WTC11 (cell line): ENCODE results near the gene LHX3. TPM values are rescaled to one million over a fixed set of nuclear protein-coding genes. Genes with fewer than 3 reads are reported as not detected.

Source experiments
- ATAC-seq: fragments of 200-7000 bp; cut with Tn5 transposase; 2 replicates; pipeline ENCODE4 v1.10.0; 2021; ENCODE audit warnings: mild to moderate bottlenecking, moderate library complexity
- CTCF ChIA-PET: fragments of 300-600 bp; sonication (Branson Sonifier 250); formaldehyde crosslinking; loops from one replicate; lab custom pipeline; 2021; ENCODE audit warnings: antibody characterized with exemption; lab: Charles Lee
- POLR2A ChIA-PET: fragments of 350-600 bp; sonication (Branson Sonifier 250); formaldehyde crosslinking; loops from one replicate; lab custom pipeline; 2021; ENCODE audit warnings: antibody characterized with exemption; lab: Charles Lee
- DNase-seq: peaks from one replicate; pipeline ENCODE4 v3.0.0; 2021; ENCODE audit warnings: low spot score
- H3K27ac Mint-ChIP-seq: 2 replicates; pipeline ENCODE4 v1.8.0; 2021; ENCODE audit warnings: mixed read lengths
- H3K27me3 Mint-ChIP-seq: 2 replicates; pipeline ENCODE4 v1.8.0; 2021; ENCODE audit warnings: low read depth, mild to moderate bottlenecking, moderate library complexity, mixed read lengths
- H3K36me3 Mint-ChIP-seq: 2 replicates; pipeline ENCODE4 v1.8.0; 2021; ENCODE audit warnings: mixed read lengths
- H3K4me1 Mint-ChIP-seq: 2 replicates; pipeline ENCODE4 v1.8.0; 2022; ENCODE audit warnings: mixed read lengths
- H3K4me3 Mint-ChIP-seq: 2 replicates; pipeline ENCODE4 v1.8.0; 2021; ENCODE audit warnings: mild to moderate bottlenecking, moderate library complexity, mixed read lengths
- H3K9me3 Mint-ChIP-seq: 2 replicates; pipeline ENCODE4 v1.8.0; 2021; ENCODE audit warnings: mixed read lengths
- AR ChIP-seq: fragments of 250-450 bp; sonication (Bioruptor Pico); IDR thresholded peaks from 2 replicates; pipeline ENCODE4 v1.9.0; 2021; ENCODE audit warnings: mild to moderate bottlenecking
- ATF1 ChIP-seq: sonication (generic); formaldehyde crosslinking; IDR thresholded peaks from 2 replicates; pipeline ENCODE4 v1.8.1; 2023; ENCODE audit warnings: mild to moderate bottlenecking, moderate library complexity, missing genetic modification reagents
- CDX4 ChIP-seq: fragments of 250-450 bp; sonication (Bioruptor Pico); IDR thresholded peaks from 2 replicates; pipeline ENCODE4 v1.9.0; 2021; ENCODE audit warnings: moderate library complexity, mild to moderate bottlenecking, inconsistent platforms, borderline replicate concordance
- ELF4 ChIP-seq: sonication (generic); formaldehyde crosslinking; IDR thresholded peaks from 2 replicates; pipeline ENCODE4 v1.8.1; 2022; ENCODE audit warnings: low read depth, mild to moderate bottlenecking, moderate library complexity, missing genetic modification reagents
- ETV6 ChIP-seq: sonication (generic); formaldehyde crosslinking; IDR thresholded peaks from 2 replicates; pipeline ENCODE4 v1.8.1; 2022; ENCODE audit warnings: mild to moderate bottlenecking, missing genetic modification reagents
- FOXJ3 ChIP-seq: sonication (generic); formaldehyde crosslinking; IDR thresholded peaks from 2 replicates; pipeline ENCODE4 v1.9.0; 2021; ENCODE audit warnings: missing genetic modification reagents, mild to moderate bottlenecking, borderline replicate concordance
- FOXP1 ChIP-seq: sonication (generic); formaldehyde crosslinking; IDR thresholded peaks from 2 replicates; pipeline ENCODE4 v1.8.0; 2022; ENCODE audit warnings: missing genetic modification reagents, mild to moderate bottlenecking, moderate library complexity, borderline replicate concordance
- GTF2I ChIP-seq: fragments of 250-450 bp; sonication (Bioruptor Pico); conservative IDR thresholded peaks from 2 replicates; pipeline ENCODE4 v1.4.0; 2021; ENCODE audit warnings: mild to moderate bottlenecking
- IRF2 ChIP-seq: sonication (generic); formaldehyde crosslinking; IDR thresholded peaks from 2 replicates; pipeline ENCODE4 v1.8.0; 2022; ENCODE audit warnings: low read depth, missing genetic modification reagents, borderline replicate concordance
- JAZF1 ChIP-seq: fragments of 250-450 bp; sonication (Bioruptor Pico); IDR thresholded peaks from 2 replicates; pipeline ENCODE4 v1.9.0; 2021; ENCODE audit warnings: moderate library complexity, mild to moderate bottlenecking, inconsistent platforms
- MYBL2 ChIP-seq: sonication (generic); formaldehyde crosslinking; IDR thresholded peaks from 2 replicates; pipeline ENCODE4 v1.8.1; 2023; ENCODE audit warnings: mild to moderate bottlenecking, moderate library complexity, missing genetic modification reagents
- NR1H2 ChIP-seq: sonication (generic); formaldehyde crosslinking; IDR thresholded peaks from 2 replicates; pipeline ENCODE4 v1.9.0; 2021; ENCODE audit warnings: mild to moderate bottlenecking, moderate library complexity, missing genetic modification reagents
- OVOL2 ChIP-seq: fragments of 250-450 bp; sonication (Bioruptor Pico); IDR thresholded peaks from 2 replicates; pipeline ENCODE4 v1.9.0; 2021; ENCODE audit warnings: mild to moderate bottlenecking, borderline replicate concordance
- PRRX2 ChIP-seq: fragments of 250-450 bp; sonication (Bioruptor Pico); IDR thresholded peaks from 2 replicates; pipeline ENCODE4 v1.8.0; 2021; ENCODE audit warnings: mild to moderate bottlenecking
- RORB ChIP-seq: fragments of 250-450 bp; sonication (Bioruptor Pico); IDR thresholded peaks from 2 replicates; pipeline ENCODE4 v1.9.0; 2021; ENCODE audit warnings: mild to moderate bottlenecking
- SOX15 ChIP-seq: fragments of 250-450 bp; sonication (Bioruptor Pico); IDR thresholded peaks from 2 replicates; pipeline ENCODE4 v1.9.0; 2021; ENCODE audit warnings: mild to moderate bottlenecking
- SP1 ChIP-seq: sonication (generic); formaldehyde crosslinking; conservative IDR thresholded peaks from 2 replicates; pipeline ENCODE4 v1.8.1; 2022; ENCODE audit warnings: missing genetic modification reagents
- TEAD1 ChIP-seq: sonication (generic); formaldehyde crosslinking; IDR thresholded peaks from 2 replicates; pipeline ENCODE4 v1.8.0; 2022; ENCODE audit warnings: mild to moderate bottlenecking, missing genetic modification reagents
- ZNF138 ChIP-seq: sonication (generic); formaldehyde crosslinking; conservative IDR thresholded peaks from 2 replicates; pipeline ENCODE4 v1.8.1; 2022; ENCODE audit warnings: mild to moderate bottlenecking, moderate library complexity, missing genetic modification reagents
- ZNF425 ChIP-seq: fragments of 250-450 bp; sonication (Bioruptor Pico); conservative IDR thresholded peaks from 2 replicates; pipeline ENCODE4 v1.9.0; 2021; ENCODE audit warnings: mild to moderate bottlenecking
- ZNF671 ChIP-seq: fragments of 250-450 bp; sonication (Bioruptor Pico); IDR thresholded peaks from 2 replicates; pipeline ENCODE4 v1.8.0; 2021; ENCODE audit warnings: mild to moderate bottlenecking
- total RNA-seq: library from RNA; stranded (reverse); gene quantifications from 3 replicates; pipeline ENCODE4 v1.2.3, GENCODE V29; 2021
- TF ChIP-seq, protein P1 (sequence below): sonication (generic); formaldehyde crosslinking; IDR thresholded peaks from 2 replicates; pipeline ENCODE4 v1.8.1; 2022; ENCODE audit warnings: mild to moderate bottlenecking, moderate library complexity, missing genetic modification reagents

LHX3 gene
- total RNA-seq, 1 experiment from 2014 or later = not detected

- TF ChIP-seq PRRX2 = no peak
- TF ChIP-seq OVOL2 (CRISPR knock-in tag) = no peak
- no peak for TF ChIP-seq JAZF1 (CRISPR knock-in tag)
Measured at GRCh38 chr9:136201609-136202453, 3.1 kb downstream of the LHX3 start (continued).

DNA sequence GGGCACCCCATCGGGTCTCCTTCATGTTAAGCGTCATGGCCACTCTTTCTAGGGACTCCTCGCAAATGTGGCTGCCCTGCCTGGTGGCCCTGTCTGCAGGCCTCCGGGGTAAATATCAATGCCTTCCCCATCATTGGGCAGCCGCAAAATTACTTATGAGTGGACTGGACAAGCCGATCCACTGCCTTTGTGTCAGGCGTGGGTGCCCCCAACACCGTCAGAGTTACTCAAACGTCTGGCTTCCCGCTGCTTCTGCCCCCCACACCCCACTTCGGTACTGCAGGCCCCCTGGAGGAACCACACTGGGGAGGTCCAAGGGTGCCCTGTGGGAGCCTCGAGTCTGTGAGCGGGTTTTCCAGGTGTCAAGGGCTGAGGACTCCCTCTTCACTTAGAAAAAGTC is 3.8 kb downstream of the LHX3 start:
- peaks cover 14% of the 10 kb centered on the region for H3K4me1 Mint-ChIP-seq
- ChIA-PET CTCF (interaction anchor here (0.6 to 2.2 kb wide), 3 partner anchors 11 to 62 kb away, joined by 3 to 7 read pairs (median 3); no protein-coding TSS in a partner anchor), POLR2A (interaction anchor here (1.5 kb wide), 1 partner anchor 55 kb away, joined by 4 read pairs; no protein-coding TSS in a partner anchor)
- no peak overlapping the region for H3K27ac Mint-ChIP-seq
- ATAC-seq = no peak
- no peaks in the 10 kb centered on the region for H3K9me3 Mint-ChIP-seq
- no peak for DNase-seq
- no peak for TF ChIP-seq ZNF671
- no peak overlapping the region for H3K4me3 Mint-ChIP-seq
- H3K27me3 Mint-ChIP-seq = peaks cover 94% of the 10 kb centered on the region
- no peaks in the 10 kb centered on the region for H3K36me3 Mint-ChIP-seq

- DNase-seq = no peak
- TF ChIP-seq AR (no peak), ATF1 (CRISPR knock-in tag) (no peak), GTF2I (no peak), ZNF138 (CRISPR knock-in tag) (no peak), TEAD1 (CRISPR knock-in tag) (no peak), SOX15 (no peak), RORB (CRISPR knock-in tag) (no peak), IRF2 (CRISPR knock-in tag) (no peak), CDX4 (CRISPR knock-in tag) (no peak), ELF4 (CRISPR knock-in tag) (no peak)
Measured at GRCh38 chr9:136200424-136200823, 4.5 kb downstream of the LHX3 start.

GRCh38 chr9:136199391-136200288 is 5.3 kb downstream of the LHX3 start:
- ChIA-PET CTCF (interaction anchor here (1.0 to 2.2 kb wide), 2 partner anchors 61 kb away, joined by 4 to 7 read pairs; no protein-coding TSS in a partner anchor), POLR2A (no interaction called here)
- no peak for DNase-seq
- Mint-ChIP-seq H3K4me3 (peak overlapping the region; percentile 4; the same call in 1 of the 2 replicates), H3K27ac (no peak overlapping the region), H3K27me3 (peaks cover 97% of the 10 kb centered on the region)
- TF ChIP-seq, protein P1, sequence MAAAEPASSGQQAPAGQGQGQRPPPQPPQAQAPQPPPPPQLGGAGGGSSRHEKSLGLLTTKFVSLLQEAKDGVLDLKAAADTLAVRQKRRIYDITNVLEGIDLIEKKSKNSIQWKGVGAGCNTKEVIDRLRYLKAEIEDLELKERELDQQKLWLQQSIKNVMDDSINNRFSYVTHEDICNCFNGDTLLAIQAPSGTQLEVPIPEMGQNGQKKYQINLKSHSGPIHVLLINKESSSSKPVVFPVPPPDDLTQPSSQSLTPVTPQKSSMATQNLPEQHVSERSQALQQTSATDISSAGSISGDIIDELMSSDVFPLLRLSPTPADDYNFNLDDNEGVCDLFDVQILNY (CRISPR knock-in tag) = no peak
- TF ChIP-seq ZNF671 = no peak
- TF ChIP-seq ETV6 (CRISPR knock-in tag) = no peak
- TF ChIP-seq FOXP1 = peak; percentile 64; the same call in 1 of the 2 replicates
- no peak for TF ChIP-seq SP1
- no peak for TF ChIP-seq OVOL2 (CRISPR knock-in tag)
- TF ChIP-seq ZNF425 (CRISPR knock-in tag) = no peak
- 0 out of 2 replicates have a peak, but pooled peaks have one; percentile 22 for TF ChIP-seq MYBL2 (CRISPR knock-in tag)
- no peak for TF ChIP-seq FOXJ3 (CRISPR knock-in tag)
- no peak for TF ChIP-seq NR1H2 (CRISPR knock-in tag)
- TF ChIP-seq, all 79 proteins: peak for 2
- no peaks in the 10 kb centered on the region for H3K9me3 Mint-ChIP-seq
- H3K36me3 Mint-ChIP-seq = no peaks in the 10 kb centered on the region
- peaks cover 22% of the 10 kb centered on the region for H3K4me1 Mint-ChIP-seq
- ATAC-seq = no peak

More at GRCh38 chr9:136200424-136200823, 4.5 kb downstream of the LHX3 start:
- no peak overlapping the region for H3K4me3 Mint-ChIP-seq
- H3K27ac Mint-ChIP-seq = no peak overlapping the region
- H3K4me1 Mint-ChIP-seq = peaks cover 19% of the 10 kb centered on the region
- H3K27me3 Mint-ChIP-seq = peaks cover 95% of the 10 kb centered on the region
- ChIA-PET CTCF (interaction anchor here (2.2 kb wide), 1 partner anchor 62 kb away, joined by 7 read pairs; no protein-coding TSS in a partner anchor), POLR2A (no interaction called here)
- no peaks in the 10 kb centered on the region for H3K9me3 Mint-ChIP-seq
- ATAC-seq = no peak
- H3K36me3 Mint-ChIP-seq = no peaks in the 10 kb centered on the region
